ENCODE data around the gene AKR7A2. TPM values are rescaled to one million over a fixed set of nuclear protein-coding genes. Genes with fewer than 3 reads are reported as not detected.

The AKR7A2 gene
- 29.4 TPM for total RNA-seq

GRCh38 chr1:19311931-19312781, at the start of gene AKR7A2, which contains the start of gene SLC66A1:
Gene AKR7A2 (minus strand): TSS chr1:19312144. CDS start chr1:19312124, 20 bp downstream.
Gene SLC66A1 (plus strand): TSS chr1:19312326. CDS start chr1:19317678, 5,352 bp downstream.

GRCh38 chr1:19288324-19289241, 23.4 kb downstream of the AKR7A2 start, which contains the start of gene AKR7A3:
Gene AKR7A3 (minus strand): TSS chr1:19288770. CDS start chr1:19288709, 61 bp downstream.

Small RNAs within 50 kb of the gene (small RNA-seq; reads per million reads assigned to genes)
- not detected for gene RNU6-1099P (ENCODE audit: low replicate concordance)

Other genes with a start within 250 kb of the AKR7A2 start
- gene UBR4, start 101.9 kb downstream of the AKR7A2 start, total RNA-seq, result 230 TPM
- 111 TPM for gene EMC1, start 60.6 kb downstream of the AKR7A2 start, total RNA-seq
- gene MRTO4, start 60.3 kb downstream of the AKR7A2 start, total RNA-seq, result 27.9 TPM
- 2.5 TPM for gene AKR7A3, start 23.4 kb downstream of the AKR7A2 start, total RNA-seq
- 25.7 TPM for gene SLC66A1, start 182 bp upstream of the AKR7A2 start, total RNA-seq
- 45.1 TPM for gene CAPZB, start 173.4 kb upstream of the AKR7A2 start, total RNA-seq

All from parietal lobe (tissue), 2 donors.